ENCODE data around the gene CDKN2A. TPM values are rescaled to one million over a fixed set of nuclear protein-coding genes. Genes with fewer than 3 reads are reported as not detected.

CDKN2A gene
- 169 and 177 TPM in 2 replicates for total RNA-seq
- polyA plus RNA-seq (2012) = 270 TPM

DNA sequence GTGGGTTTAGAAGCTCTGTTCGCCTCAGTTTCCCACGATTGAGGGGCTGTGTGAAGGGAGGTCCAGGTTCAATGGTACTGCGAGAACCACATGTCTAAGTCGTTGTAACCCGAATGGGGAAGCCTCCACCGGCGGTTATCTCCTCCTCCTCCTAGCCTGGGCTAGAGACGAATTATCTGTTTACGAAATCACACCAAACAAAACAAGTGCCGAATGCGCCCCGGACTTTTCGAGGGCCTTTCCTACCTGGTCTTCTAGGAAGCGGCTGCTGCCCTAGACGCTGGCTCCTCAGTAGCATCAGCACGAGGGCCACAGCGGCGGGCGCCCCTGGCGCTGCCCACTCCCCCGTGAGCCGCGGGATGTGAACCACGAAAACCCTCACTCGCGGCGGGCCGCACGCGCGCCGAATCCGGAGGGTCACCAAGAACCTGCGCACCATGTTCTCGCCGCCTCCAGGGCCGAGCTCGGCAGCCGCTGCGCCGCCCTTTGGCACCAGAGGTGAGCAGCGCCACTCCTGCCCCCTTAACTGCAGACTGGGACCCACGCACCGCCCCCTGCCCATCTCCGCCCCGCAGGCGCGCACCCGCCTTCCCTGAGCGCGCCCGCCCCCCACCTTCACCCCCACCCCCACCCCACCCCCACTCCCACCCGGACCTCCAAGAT, at the start of gene CDKN2A:
TSS of gene CDKN2A (minus strand) at position 500 of the 663 bp plus-strand sequence.
- no peak for DNase-seq (ENCODE audit: low read depth)

GRCh38 chr9:22043928-22044327, 49.7 kb upstream of the CDKN2A start:
- no peak for DNase-seq (ENCODE audit: low read depth)

DNA sequence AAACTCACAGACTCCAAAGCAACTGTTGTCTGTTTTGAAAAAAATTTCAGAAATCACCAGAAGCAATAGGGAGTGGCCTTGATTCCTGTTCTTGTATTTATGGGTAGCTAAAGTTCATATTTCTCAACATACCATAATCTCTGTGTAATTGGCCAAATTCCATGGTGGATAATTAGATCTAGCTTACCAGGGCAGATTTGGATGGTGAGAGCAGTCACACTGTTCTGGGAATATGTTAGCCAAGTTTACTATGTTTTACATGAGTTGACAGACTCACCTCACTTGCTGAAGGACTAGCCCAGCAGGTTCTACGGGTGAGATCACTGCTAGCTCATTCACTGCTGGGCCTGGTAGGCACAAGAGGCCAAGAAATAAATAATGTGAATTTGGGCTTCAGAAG, 47.6 kb upstream of the CDKN2A start:
- DNase-seq (ENCODE audit: low read depth) = no peak

DNA sequence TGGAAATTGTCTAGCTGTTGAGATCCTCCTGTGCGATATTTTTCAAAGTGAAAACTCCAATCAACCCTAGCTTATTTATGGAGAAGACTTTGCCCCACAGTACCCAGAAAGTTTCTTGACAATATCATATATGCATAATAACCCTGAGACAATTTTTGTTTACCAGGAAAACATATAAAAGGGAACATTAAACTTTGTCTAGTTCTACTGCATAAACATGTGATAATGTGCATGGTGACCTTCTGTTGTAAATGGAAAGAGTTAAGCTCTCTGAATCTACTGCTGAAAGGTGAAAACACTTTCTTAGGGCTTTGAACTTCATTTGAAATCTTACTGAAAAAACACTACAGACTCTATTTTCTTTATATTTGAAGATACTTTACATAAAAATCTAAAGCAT, 47.2 kb upstream of the CDKN2A start:
- no peak for DNase-seq (ENCODE audit: low read depth)

DNA sequence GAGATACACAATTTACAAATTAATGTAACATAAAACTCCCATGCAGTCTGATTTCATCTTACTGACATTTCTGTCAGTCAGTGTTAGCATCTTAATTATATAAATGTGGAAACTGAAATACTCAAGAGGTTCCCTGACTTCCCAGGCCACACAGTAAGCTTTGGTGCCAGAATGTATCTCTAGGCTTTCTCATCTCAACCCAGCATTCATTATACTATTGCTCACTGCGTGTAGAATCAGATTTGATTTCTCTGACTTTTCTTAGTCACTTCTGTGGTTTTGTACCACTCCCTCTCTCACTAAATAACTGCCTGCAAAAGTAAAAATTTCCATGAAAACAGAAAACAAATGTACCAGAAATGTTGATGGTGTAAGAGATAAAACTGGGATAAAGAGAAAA, 46.6 kb upstream of the CDKN2A start:
- DNase-seq (ENCODE audit: low read depth) = peak; percentile 59

DNA sequence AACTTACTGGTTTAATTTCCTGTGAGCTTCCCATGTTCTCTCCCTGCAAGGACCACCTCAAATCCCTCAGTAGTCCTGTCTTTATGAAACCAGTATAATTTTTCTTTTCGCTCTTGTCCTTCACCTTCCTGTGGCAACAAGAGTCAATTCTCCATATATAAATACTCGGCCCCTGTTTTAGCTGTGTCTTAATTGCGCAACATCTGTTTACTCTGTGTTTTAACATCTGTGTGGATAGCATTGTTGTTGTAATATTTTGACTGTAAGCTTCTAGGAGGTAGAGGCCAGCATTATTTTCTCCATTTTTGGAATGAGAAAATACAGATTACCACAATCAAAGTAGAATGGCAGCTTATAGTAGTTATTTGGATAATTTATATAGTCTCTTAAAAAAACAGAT, 45.1 kb upstream of the CDKN2A start:
- no peak for DNase-seq (ENCODE audit: low read depth)

DNA sequence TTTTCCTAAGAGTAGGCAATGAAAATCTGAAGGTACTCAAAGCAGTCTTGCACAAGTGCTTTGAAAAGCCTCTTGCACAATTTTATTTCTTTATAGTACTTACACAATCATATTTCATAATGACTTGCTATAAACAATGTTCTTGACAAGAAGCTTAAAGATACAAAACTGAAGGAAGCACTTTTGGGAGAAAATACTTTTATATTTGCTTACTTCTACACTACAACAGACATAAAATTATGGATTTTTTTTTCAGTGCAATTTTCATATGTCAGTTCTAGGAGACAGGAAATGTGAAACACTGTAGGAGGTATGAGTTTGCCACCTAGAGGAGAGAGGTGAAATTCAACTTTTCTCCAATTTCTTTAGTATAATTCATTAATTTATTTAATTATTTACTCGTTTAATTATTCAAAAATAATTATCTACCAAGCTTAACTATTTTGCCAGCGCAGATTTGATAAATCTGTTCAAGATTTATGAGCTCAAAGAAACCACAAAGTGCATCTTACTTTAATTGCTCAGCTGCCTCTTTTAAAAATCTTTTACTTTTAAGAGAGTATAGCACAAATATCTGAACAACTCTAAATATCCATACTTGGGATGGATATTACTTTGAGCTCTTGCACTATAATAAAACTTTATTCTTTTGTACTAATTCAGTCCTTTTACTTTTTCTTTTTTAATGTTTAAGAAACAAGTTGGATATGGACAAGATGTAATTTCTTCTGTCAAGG, 43.9 kb upstream of the CDKN2A start:
- DNase-seq (ENCODE audit: low read depth) = peak; percentile 54

DNA sequence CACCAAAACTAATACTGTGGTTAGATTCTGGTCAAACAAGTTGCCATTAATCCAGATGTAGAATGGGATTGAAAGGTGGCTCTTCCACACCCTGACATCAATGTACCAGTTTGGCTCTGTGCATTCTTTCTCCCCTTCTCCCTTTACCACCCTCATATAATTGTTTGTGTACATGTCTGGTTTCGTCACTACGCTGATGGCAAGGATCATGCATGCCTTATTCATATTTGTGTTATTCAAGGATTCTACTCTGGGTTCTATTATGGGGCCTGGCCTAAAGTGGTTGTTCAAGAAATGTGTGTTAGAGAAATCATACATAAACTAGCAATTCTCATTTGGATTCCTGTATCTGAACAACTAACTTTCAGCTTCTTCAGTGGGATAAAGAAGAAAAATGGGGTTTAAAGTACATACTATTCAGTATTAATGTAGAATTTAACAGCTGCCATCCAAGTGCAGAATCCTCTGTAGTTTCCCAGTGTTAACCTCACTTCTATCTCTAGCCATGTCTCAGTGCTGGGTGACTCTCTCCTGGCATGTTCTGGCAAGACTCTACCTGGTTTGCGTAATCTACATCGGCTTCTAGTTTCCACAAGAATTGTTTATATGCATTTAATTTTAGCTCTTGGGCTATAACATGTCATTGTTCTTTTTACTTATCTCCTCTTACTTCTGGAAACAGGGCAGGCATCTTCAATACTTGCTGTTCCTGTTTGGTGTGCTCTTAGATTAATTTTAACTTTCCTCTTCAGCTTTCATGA, 42.9 kb upstream of the CDKN2A start:
- no peak for DNase-seq (ENCODE audit: low read depth)

DNA sequence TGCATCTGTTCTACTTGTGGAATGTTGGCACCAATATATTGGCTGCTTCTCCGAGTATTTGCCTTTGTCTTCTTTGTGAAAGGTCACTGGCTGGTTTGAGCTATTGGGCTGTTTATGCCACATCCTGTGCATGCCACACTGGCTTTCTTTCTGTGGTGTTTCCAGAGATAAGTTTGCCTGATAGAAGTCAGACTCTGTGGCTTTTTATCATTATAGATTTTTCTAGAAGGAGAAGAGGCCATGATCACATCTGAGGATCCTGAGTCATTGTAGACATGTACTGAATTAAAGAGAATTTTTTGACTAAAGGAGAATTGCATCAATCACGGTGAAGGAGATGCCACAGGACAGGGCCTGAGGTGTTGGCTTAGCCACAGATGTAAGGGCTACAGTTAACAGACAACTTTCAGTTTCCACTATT, 41.4 kb upstream of the CDKN2A start:
- peak; percentile 85 for DNase-seq (ENCODE audit: low read depth)

DNA sequence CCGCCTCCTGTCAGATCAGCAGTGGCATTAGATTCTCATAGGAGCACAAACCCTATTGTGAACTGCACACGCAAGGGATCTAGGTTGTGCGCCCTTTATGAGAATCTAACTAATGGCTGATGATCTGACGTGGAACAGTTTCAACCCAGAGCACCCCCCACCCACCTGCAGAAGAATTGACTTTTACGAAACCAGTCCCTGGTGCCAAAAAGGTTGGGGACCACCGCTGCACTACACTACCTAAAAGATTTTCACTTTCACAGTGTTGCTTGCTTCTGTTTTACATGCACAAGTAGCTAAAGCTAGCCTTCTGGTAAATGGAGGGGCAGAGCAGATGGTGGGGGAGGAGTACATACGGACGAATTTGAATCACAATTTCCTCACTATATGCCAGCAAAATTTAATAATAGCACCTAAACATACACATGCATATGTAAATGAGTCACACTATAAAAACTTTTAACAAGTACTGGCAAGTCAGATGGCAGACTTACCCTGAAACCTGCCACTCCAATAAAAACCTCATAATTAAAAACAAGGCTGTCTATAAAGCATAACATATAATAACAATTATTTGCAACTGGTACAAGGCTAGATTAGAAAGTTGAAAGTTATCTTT, 38.9 kb upstream of the CDKN2A start:
- no peak for DNase-seq (ENCODE audit: low read depth)

DNA sequence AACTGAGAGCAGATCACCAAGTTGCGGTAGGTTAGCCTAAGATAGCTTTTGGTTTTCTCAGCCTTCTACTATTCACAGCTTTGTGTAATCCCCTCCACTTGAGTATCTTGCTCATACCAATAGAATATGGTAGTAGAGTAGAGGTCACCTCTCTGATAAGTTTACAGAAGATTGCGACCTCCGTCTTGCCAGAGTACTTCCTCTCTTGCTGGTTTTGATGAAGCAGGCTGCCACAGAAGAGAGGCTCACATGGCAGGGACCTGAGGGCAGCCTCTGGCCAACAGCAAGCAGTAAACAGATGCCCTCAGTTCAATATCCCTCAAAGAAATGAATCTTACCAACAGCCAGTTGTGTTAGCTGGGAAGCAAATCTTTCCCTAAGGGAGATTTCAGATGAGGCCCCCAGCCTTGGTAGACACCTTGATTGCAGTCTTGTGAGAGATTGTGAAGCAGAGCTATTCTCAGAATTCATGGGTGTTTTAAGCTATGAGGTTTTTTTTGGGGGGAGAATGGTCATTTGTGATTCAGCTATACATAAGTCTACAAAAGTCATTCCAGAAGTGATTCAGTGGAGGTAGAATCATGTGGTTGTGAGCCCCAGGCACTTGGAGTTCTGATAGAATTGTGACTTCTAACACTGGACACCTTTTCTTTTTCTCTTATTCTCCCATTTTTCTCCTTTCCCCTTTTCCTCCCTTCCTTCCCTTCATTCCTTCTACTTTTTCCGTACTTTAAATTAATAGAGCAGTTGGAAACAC, 37.6 kb upstream of the CDKN2A start:
- DNase-seq (ENCODE audit: low read depth) = no peak

DNA sequence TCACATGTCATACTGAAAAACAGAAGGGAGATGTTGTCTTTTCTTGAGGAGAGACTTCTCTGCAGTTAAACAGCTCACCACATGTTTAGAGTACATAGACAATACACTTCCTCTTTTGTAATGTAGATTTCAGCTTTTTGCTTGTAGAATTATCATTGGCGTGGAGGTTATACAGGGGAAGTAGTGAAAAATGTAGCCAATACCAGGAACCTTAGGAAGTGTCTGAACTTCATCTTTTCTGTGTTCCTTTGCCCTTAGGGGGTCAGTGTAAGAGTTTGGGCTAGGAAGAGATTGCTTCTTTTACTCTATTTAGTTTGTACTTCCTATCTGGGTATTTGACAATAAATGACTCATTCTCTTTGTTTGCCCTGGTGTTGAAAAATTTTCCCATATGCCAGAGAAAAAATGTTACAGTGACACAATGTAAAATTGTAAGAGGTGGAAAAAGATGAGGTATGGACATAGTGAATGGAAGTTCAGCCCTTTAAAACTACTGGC, 36.0 kb upstream of the CDKN2A start:
- DNase-seq (ENCODE audit: low read depth) = peak; percentile 46

DNA sequence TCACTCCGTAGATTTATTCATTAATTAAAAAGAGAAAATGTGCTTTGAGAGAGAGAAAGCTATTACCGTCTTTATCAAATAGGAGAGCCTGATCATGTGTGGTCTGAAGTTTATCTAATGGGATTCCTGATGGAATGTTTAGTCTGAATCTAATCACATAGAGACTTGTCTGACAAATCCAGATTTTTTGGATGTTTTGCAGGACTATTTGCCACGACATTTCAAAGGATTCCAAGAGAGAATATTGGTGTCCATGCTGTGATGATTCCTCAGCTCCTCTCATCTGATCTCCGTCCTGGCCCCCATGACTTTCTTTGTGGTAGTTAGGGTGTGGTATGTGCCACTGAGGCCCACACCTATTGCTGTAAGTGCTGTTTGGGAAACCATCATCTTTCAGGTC, 35.0 kb upstream of the CDKN2A start:
- DNase-seq (ENCODE audit: low read depth) = no peak

- no peak for DNase-seq (ENCODE audit: low read depth)
Observed at GRCh38 chr9:22028394-22028793, 34.2 kb upstream of the CDKN2A start.

GRCh38 chr9:22026696-22027095, 32.5 kb upstream of the CDKN2A start:
- DNase-seq (ENCODE audit: low read depth) = no peak

DNA sequence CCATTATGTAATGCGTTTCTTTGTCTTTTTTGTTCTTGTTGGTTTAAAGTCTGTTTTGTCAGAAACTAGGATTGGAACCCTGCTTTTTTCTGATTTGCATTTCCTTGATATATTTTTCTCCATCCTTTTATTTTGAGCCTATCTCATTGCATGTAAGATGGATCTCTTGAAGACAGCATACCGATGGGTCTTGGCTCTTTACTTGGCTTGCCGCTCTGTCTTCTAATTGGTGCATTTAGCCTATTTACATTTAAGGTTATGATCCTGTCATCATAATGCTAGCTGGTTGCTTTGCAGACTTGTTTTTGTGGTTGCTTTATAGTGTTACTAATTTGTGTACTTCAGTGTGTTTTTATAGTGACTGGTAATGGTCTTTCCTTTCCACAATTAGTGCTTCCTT, 28.2 kb upstream of the CDKN2A start:
- DNase-seq (ENCODE audit: low read depth) = no peak

- peak; percentile 63 for DNase-seq (ENCODE audit: low read depth)
Observed at GRCh38 chr9:22010866-22011625, 16.9 kb upstream of the CDKN2A start.

GRCh38 chr9:22009506-22009867, 15.3 kb upstream of the CDKN2A start:
- no peak for DNase-seq (ENCODE audit: low read depth)

DNA sequence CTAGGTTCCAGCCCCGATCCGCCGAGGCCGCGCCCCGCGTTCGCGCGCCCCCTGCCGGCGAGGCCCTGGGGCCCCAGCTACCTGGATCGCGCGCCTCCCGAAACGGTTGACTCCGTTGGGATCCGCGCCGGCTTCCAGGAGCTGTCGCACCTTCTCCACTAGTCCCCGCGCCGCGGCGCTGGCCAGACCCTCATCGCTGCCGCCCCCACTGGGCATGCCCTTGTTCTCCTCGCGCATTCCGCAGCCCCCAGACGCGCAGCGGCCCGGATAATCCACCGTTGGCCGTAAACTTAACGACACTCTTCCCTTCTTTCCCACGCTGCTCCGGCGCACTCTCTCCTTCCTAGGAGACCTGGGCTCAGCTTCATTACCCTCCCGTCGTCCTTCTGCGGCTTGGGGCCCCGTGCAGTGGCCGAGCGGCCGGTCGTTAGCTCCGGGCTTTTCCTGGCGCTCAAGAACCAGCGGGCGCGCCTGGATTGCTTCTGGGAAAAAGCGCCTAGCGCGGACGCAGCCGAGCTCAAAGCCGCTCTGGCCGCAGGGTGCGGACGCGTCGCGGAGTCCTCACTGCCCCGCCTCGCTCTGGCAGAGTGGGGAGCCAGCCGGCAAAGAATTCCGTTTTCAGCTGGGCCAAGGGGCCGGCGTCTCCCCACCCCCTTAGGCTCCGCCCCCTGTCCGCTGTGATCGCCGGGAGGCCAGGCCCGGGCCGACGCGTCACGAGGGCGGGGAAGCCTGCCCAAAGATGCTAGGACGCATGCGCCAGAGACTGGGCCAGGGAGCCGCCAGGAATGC, 14.7 kb upstream of the CDKN2A start, which contains the start of gene CDKN2B:
TSS of gene CDKN2B (minus strand) at position 589 of the 789 bp plus-strand sequence. CDS start at position 237, 352 bp downstream.
- peak; percentile 100 for DNase-seq (ENCODE audit: low read depth)

Data from myocyte (in vitro differentiated cells).